Smooth muscle cell of the brain vasculature (primary cell): ENCODE data around the gene EDC3.
"Not testable (repeated sequence)": the region's sequence is repeated elsewhere in the genome, so short reads cannot be mapped to it uniquely, and the experiment has no call there.

Experiments used
- DNase-seq: peaks from one replicate; pipeline ENCODE4 v3.0.0-alpha.2; 2012; ENCODE audit warnings: low read depth, low spot score

Gene EDC3

DNA sequence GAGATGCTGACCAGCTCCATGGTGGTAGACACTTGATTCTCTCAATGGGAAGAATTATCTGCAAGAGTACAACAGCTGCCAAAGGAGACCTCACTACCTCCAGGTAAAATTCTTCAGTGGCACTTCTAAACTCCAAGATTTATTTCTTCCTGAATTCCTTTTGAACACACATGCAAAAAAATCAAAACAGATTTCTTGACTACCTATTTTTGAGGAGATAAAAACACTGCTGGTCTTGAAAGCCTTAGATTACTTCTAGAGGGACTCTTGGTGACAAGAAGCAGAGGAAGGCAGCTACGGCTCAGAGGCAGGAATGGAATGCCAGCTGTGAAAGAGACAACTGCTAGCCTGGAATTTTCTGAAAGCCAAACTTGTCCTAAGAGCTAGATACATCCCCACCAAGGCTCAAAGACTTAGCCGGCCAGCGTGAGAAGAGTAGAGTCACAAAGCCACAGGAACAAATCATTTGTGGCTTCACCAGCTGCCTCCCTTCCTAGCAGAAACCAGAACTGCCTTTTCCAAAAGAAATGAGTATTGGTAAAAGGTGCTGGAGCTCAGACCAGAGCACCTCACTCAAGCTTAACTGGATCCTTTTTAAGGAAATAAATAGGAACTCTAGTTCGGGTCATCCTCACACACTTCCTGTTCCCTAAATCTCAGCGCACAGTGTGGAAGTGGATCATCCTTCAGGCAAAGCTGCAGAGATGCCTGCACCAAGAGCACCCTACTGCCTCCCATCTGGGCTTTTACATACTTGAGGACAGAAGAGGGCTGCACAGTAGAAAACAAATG lies 47.6 kb downstream of the EDC3 start:
- no peak for DNase-seq

DNA sequence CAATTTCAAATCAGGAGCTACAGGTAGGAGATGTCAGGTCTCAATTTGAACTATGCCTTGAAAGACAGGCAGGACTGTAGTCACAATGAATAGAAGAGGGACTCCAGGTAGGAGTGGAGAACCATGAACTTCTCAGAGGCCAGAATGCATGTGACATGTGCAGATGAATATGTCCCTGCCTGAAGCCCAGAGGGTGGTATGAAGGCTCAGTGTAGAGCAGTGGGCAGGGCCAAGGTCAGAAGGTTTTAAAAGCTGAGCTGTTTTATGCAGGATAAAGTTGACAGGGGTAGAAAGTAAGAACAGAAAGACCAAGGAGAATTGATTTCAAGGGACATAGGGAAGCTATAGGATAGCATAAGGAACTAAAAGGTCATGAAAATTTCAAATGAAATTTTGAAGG lies 49.3 kb downstream of the EDC3 start:
- no peak for DNase-seq

DNA sequence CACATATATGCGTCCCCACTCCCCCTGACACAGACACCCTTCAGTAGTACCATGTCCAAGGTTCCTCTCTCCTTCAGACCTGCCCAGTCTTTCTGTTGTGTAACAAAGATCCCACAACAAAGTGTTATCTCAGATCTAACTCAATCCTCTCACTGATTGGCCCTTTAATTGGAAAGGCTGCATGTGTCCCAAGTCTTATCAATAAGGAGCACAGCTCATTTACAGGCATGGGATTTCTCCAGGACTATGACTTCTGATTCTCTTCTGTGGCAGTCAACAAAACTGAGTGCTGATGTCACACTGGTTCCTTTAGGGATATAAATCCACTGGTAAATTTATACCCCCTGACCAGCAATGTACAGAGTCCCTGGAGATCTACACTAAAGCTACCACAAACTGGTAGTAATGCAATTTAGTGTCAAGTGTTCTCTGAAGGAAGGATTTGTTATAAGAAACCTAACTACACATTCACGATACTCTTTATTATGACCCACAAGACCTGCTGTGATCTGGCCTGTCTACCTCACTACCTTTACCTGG lies 52.1 kb downstream of the EDC3 start:
- DNase-seq: no peak

DNA sequence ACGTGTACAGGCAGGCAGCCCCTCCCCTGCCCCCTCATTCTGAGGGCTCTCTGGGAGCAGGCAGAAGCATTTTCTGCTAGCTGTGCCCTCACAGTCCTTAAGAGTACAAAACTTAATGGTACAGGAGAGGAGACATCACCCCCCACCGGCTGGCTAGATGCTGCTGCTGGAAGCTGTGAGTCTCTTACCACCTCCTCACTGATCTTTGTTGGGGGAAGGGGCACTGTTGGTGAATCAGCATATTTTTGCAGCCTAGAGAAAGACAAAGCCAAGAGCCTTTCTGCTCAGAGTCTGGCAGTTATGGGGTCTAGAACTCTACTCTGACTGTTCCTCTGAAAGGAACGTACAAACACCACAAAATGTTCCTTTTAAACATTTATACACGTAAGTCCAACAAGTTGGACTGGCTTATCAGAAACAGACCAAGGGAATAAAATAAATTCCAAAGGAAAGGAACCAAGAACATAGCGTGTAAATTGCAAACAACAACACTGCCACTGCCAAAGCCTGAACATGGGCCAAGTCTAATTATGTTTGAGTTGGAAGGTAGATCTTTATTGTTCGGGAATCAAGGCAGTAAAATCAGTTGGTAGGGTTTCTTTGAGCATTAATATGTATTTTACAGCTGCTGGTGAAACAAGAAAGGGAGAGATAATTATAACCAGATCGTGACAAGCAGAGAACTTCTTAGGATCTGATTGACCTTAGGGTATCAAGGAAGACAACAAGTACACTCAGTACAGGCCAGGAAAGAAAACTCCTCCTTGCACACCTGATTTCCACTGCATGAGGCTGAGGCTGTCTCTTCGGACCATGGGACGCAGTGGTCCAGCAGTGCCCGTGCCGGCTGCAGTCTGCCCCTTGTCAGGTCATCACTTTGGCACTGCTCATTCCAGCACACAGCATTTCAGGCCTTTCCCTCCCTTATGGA lies 52.8 kb downstream of the EDC3 start:
- no peak for DNase-seq

DNA sequence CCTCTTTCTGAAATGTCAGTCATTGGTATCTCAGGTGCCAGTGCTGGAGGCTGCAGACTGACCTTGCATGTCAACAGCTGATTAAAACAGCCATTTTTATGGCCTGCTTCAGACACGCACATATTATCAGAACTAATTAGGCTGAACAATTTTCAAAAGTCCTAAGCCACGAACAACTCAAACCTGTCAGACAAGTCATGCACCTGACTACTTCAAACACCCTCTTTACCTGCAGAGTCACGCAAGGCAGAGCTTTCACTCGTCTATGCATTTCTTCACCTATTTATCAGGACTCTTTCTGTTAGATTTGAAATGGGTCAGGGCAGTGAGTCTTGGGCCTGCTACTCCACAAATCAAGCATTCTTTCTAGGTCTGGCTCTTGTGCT lies 53.5 kb downstream of the EDC3 start:
- DNase-seq: no peak

DNA sequence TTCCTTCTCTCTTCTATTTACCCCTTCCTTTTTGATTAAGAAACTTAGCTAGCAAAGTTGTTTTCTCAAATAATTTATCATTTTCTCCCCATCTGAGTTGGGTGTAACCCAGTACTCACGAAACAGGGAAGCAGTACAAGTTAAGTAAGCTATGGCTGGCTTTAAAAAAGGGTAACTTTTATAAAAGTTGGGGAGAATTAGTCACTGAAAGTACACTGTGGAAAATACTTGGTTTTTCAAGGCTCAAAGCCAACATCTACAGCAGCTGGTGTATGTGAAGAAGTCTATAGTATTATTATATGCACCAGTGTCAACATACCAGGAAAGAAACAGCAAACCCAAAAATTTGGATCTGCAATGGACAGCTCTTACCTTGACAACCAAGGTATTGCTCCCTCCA lies 54.7 kb downstream of the EDC3 start:
- no peak for DNase-seq

DNA sequence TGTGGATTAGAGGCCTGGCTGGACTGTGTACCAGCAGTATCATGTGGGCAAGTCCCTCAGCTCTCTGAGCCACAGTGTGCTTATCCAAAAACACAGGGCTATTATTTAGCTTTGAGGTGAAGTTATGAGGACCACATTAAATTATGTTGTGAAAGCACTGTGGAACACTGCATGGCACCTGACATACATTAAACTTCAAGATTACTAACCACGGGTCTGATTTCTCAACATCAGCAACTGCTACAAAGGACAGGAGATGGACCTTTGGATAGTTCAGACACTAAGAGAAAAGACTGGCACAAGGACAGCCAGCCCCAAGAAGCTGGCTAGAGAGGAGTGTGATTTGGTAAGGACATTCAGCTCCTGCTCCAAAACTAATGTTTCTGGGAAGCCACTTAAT lies 58.8 kb downstream of the EDC3 start:
- no peak for DNase-seq

DNA sequence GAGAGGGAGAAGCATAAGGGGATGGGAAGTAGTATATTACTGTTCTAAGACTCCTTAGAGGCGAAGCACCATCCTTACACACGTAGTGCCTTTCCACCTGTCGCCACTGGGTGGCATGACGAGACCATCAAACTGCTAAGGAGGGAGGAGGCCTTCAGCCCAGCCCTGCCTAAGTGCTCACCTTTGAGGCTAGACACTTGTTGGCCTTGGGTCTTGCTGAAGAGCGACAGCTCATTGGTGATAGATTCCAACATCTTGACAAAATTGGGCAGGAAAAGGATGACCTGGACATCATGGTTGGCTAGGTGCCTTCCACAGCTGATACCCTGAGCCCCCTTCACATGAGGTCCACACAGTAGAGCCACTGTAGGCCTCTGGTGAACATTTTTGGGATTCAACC lies 60.6 kb downstream of the EDC3 start:
- peak; percentile 21 for DNase-seq

DNA sequence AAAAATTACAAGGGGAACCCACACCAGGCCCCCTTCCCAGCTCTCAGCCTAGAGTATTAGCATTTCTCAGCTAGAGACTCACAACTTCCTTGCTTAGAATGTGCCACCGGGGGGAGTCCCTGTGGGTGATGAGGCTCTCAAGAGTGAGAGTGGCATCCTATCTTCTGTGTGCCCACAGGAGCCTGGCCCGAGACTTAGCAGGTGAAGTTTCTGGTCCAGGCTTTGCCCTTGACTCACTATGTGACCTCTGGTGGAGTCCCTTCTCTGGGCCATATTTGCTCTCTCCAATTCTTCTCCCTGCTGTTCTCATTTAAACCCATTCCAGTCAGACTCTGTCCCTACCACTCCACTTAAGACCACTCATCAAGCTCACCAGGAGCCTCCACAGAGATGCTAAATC lies 62.0 kb downstream of the EDC3 start:
- no peak for DNase-seq

DNA sequence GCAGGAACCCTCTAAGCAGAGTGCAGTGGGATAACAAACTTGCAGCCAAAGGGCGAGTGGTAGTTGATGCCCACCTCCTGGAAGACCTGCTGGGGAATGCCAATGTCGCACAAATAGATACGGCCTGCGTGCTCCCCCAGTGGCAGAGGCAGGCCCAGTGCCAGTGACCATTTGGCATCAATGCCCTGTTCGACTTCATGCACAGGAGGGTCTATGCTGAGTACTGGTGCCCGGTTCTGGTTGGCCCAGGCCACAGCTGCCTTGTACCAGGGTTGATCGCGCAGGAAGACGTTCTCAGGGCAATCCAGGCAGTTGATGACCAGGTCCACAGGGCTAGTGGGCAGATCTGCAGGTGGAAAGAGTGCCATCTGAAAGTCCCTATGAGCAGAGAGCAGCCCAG lies 63.2 kb downstream of the EDC3 start:
- no peak for DNase-seq

DNA sequence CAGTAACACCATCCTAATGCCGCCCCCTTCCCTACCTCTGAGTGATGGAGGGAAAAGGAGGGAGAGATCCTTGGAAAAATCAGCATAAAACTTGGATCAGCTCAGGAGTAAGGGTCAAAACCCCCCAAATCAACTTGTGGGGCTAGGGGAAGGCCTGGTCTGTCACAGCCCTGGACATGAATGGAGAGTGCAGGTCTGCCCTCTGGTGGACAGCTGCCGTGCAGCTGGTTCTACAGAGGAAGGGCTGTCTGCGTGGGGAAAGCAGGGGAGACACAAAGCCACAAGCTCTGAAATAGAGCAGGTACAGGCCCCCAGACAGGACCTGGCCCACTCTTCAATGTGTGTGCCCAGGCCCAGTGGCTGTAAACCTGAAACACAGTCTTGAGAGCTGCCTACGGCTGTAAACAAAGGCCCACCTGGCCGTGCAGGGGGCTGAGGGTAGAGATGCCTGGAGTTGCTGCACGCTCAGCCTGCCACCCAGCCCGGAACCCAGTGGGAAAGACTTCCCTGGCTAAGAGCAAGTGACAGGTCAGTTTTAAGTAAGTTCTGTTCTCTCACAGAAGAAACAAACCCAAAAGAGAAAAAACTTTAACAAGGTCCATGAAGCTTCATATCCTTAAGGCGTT lies 63.8 kb downstream of the EDC3 start:
- no peak for DNase-seq

DNA sequence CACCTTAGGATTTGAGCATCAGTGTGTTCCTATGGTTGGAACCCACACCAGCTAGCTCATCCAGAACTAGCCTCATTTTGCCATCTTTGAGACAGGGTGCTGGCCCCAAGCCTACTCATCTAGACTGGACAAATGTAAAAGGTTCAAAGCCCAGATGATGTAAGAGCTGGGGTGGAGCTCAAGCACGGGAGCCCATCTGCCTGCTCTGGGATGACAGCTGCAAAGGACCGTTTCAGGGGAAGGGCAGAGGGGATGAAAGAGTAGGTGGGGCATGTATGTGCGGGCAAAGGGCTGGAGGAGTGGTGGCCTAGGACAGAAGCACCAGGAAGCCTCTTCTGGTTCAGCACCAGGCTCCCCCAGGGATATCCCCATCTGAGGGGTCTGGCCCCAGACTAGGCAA lies 64.4 kb downstream of the EDC3 start:
- DNase-seq: no peak

DNA sequence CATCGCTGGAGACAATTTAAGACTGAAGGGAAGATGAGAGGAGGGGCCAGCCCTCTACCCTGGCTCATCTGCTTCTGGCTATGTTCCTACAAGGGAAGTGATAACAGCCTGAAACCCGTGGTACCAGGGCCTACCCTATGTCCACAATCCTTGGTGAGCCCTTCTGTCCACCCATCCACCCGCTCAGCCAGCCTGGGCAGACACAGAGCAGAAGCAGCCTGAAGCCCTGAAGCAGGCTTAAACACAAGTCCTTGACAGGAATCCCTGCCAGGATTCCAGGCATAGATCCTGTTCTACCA lies 64.8 kb downstream of the EDC3 start:
- no peak for DNase-seq

DNA sequence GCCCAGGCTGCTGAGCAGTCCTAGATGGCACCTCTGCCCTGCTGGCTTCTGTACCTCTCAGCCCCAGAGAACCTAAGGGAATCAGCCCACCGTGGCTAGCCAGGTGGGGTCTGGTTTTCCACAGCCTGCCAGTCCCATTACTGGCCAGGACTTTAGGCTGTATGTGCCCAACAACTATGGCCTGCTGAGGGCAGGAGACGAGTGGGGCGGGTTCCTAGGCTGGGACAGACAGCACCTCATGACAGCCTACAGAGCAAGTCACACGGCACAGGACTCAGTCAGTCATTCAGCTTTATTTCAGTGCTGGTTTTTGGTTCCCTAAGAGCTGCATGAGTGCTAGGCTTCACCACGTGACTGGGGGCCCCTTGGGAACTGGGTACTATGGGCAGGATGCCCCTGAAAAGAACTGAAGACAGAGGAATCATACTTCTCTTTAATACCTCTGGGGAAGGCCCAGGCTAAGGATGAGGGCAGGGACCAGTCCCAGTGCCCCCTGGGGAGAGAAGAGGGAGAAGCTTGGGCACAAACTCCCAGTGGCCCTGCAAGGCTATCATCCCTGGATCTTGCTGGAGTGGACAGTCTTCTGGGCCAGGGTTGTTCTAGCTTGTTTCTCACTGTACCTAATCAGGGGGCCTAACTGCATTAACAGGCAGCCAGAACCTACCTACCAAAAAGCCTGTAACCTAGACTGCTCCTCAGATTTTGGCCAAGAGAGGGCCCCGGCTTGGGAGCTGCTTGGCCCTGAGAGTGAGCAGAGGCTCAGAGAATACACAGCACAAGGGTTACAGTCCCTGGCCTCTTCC lies 65.3 kb downstream of the EDC3 start:
- no peak for DNase-seq

DNA sequence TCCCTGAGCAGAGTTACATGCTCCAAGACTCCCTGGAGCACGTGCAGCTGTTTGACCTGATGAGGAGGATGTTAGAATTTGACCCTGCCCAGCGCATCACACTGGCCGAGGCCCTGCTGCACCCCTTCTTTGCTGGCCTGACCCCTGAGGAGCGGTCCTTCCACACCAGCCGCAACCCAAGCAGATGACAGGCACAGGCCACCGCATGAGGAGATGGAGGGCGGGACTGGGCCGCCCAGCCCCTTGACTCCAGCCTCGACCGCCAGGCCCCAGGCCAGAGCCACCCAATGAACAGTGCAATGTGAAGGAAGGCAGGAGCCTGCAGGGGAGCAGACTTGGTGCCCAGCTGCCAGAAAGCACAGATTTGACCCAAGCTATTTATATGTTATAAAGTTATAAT lies 66.1 kb downstream of the EDC3 start:
- not testable (repeated sequence) for DNase-seq

DNA sequence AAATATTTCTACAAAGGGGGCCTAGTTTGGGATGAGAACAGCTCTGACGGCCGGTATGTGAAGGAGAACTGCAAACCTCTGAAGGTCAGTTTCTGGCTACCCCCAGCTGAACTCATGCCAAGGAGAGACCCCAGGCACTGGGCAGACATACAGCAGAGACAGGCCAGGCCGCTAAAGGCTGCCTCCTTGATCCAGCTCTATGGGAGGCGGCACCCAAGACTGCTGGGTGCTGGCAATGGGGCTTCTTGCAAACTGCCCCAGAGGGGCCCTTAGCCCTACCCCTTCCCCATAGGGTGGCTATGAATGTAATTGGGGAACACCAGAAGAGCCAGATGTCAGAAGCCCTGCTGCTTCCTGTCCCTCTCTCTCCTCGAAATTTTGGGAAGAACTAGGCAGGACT lies 66.9 kb downstream of the EDC3 start:
- DNase-seq: no peak

DNA sequence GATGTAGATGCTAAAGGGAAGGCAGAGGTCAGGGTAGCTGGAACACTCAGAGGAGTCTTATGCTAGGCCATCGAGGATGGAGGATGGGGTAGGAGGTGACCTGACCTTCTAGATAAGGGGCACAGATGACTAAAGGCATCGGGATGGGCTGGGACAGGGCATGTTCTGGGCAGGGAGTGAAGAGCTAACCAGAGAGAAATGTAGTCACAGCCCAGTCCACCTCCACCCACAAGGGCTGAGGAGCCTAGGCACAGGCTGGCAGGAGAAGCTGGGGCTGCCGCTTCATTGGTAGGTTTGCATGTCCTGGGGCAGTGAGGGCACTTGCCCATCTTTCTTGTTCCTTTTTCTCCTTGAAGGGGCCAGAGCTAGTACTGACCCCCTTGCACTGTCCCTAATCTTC lies 67.6 kb downstream of the EDC3 start:
- DNase-seq: no peak

DNA sequence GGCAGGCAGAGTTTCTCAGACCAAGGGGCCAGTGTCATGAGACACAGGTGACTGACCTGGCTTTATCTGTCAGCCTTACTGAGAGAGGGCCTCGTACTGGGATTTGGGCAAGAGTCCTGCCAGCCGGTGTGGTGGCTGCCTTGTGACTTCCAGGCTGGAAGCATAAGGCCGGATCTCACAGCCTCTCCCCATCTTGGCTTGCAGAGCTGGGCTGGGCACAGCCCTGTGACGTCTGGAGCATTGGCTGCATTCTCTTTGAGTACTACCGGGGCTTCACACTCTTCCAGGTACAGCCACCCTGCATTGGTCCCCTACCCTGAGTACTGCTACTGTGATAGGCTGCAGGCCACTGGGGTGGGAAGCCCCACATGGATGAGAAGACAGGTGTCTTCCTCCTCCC lies 68.1 kb downstream of the EDC3 start:
- no peak for DNase-seq

DNA sequence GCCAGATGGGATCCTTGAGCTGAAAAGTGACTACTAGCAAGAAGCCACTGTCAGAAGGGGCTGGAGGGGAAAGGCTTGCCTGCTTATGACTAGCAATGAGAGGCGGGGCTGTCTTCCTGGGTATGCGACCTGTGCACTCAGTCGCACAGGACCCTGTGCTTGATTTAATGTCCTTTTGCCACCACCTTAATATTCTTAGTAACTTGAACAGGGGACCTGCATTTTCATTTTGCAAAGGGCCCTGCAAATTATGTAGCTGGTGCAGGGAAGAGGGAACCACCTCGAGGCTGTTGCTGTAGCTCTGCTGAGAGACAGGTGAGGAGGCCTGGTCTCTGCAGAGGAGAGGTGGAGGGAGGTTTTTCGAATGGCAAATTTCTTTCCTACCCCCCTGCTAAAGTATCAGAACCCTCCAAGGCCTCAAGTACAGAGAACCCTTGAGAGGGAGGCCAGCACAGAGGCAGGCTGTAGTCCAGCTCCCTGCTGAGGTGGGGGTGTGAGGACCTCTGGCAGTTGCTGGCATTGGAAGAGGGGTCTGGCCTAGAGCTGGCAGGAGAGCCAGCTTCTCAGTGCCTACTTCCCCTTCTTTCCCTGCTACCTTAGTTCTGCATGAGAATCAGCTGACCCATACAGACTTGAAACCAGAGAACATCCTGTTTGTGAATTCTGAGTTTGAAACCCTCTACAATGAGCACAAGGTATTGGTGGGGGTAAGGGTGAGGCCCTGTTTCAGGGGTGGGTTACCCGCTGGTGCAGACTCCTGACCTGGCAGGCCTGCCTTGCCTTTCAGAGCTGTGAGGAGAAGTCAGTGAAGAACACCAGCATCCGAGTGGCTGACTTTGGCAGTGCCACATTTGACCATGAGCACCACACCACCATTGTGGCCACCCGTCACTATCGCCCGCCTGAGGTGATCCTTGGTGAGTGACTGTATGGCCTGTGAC lies 68.8 kb downstream of the EDC3 start:
- no peak for DNase-seq

DNA sequence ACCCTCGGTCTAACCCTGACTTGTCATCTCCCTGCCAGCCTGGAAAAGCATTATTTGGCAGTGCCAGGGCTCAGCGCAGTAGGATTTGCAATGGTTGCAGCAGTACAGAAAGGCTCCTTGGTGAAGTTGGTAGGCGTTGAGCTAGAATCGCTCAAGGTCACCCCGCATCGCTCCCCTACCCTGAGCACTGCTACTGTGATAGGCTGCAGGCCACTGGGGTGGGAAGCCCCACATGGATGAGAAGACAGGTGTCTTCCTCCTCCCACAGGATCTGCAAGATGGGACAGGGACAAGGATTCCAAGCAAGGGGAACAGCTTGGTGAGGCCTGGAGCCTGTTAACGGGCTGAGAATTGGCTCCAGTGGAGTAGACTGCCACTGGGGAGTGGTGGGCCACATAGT lies 69.5 kb downstream of the EDC3 start:
- DNase-seq: no peak

DNA sequence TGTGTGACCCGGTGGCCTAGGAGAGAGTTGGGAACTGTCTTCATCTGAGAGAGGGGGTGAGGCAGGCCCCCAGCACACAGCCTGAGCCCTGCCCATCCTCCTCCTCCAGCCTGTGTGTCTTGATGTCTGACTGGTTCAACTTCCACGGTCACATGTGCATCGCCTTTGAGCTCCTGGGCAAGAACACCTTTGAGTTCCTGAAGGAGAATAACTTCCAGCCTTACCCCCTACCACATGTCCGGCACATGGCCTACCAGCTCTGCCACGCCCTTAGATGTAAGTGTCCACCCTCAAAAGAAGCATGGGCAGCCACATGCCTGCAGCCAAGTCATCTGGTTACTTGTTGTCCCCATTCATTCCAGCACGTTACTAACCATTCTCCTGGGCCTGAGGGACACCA lies 70.1 kb downstream of the EDC3 start:
- no peak for DNase-seq
